ENCODE measurements around the gene ARID5B.

The ARID5B gene

GRCh38 chr10:62010366-62010765 lies 108.9 kb downstream of the ARID5B start:
- H3K4me3 Mint-ChIP-seq: no peak overlapping the region
- DNase-seq (no peak), ATAC-seq (replicated peaks) (no peak)
- H3K36me3 Mint-ChIP-seq: peaks cover 74 to 85% of the 10 kb centered on the region in 2 donors
- H3K9me3 Mint-ChIP-seq: peaks cover 0 to 3% of the 10 kb centered on the region in 2 donors
- H3K27me3 Mint-ChIP-seq: no peaks in the 10 kb centered on the region
- peaks cover 59 to 82% of the 10 kb centered on the region in 2 donors for H3K4me1 Mint-ChIP-seq
- peak overlapping the region; percentile 62 for H3K27ac Mint-ChIP-seq

- H3K4me1 Mint-ChIP-seq: peaks cover 52 to 81% of the 10 kb centered on the region in 2 donors
- peak overlapping the region in 1 of 2 donors; percentile 22 for H3K4me3 Mint-ChIP-seq
- H3K27me3 Mint-ChIP-seq: no peaks in the 10 kb centered on the region
- ATAC-seq (replicated peaks) (peak; percentile 64 to 81), DNase-seq (no peak)
- peak overlapping the region; percentile 56 for H3K27ac Mint-ChIP-seq
- H3K36me3 Mint-ChIP-seq: peaks cover 62 to 84% of the 10 kb centered on the region in 2 donors
- peaks cover 0 to 3% of the 10 kb centered on the region in 2 donors for H3K9me3 Mint-ChIP-seq
Observed at GRCh38 chr10:62011558-62011957, 110.1 kb downstream of the ARID5B start.

GRCh38 chr10:62012318-62012717 lies 110.8 kb downstream of the ARID5B start:
- H3K27ac Mint-ChIP-seq: peak overlapping the region; percentile 62
- peaks cover 62 to 84% of the 10 kb centered on the region in 2 donors for H3K36me3 Mint-ChIP-seq
- peaks cover 0 to 3% of the 10 kb centered on the region in 2 donors for H3K9me3 Mint-ChIP-seq
- ATAC-seq (replicated peaks) (no peak), DNase-seq (no peak)
- no peaks in the 10 kb centered on the region for H3K27me3 Mint-ChIP-seq
- H3K4me1 Mint-ChIP-seq: peaks cover 54 to 81% of the 10 kb centered on the region in 2 donors
- peak overlapping the region in 1 of 2 donors; percentile 8 for H3K4me3 Mint-ChIP-seq

GRCh38 chr10:62014510-62014909 lies 113.0 kb downstream of the ARID5B start:
- peaks cover 55 to 82% of the 10 kb centered on the region in 2 donors for H3K36me3 Mint-ChIP-seq

GRCh38 chr10:62015994-62016393 lies 114.5 kb downstream of the ARID5B start:
- DNase-seq: no peak
- peaks cover 0 to 3% of the 10 kb centered on the region in 2 donors for H3K9me3 Mint-ChIP-seq
- peaks cover 43 to 79% of the 10 kb centered on the region in 2 donors for H3K4me1 Mint-ChIP-seq
- peak overlapping the region; percentile 98 for H3K27ac Mint-ChIP-seq
- no peak overlapping the region for H3K4me3 Mint-ChIP-seq
- ATAC-seq (replicated peaks): no peak
- no peaks in the 10 kb centered on the region for H3K27me3 Mint-ChIP-seq
- H3K36me3 Mint-ChIP-seq: peaks cover 51 to 79% of the 10 kb centered on the region in 2 donors

More at GRCh38 chr10:62014510-62014909, 113.0 kb downstream of the ARID5B start:
- DNase-seq: no peak
- ATAC-seq (replicated peaks): no peak
- Mint-ChIP-seq H3K4me3 (peak overlapping the region in 1 of 2 donors; percentile 14), H3K9me3 (peaks cover 0 to 3% of the 10 kb centered on the region in 2 donors), H3K27me3 (no peaks in the 10 kb centered on the region), H3K4me1 (peaks cover 47 to 80% of the 10 kb centered on the region in 2 donors), H3K27ac (peak overlapping the region; percentile 83)

- Mint-ChIP-seq H3K36me3 (peaks cover 44 to 75% of the 10 kb centered on the region in 2 donors), H3K4me3 (peak overlapping the region; percentile 61 to 73), H3K27ac (peak overlapping the region; percentile 98), H3K9me3 (peaks cover 0 to 3% of the 10 kb centered on the region in 2 donors), H3K27me3 (no peaks in the 10 kb centered on the region), H3K4me1 (peaks cover 36 to 79% of the 10 kb centered on the region in 2 donors)
- DNase-seq: peak; percentile 57
- ATAC-seq (replicated peaks): peak; percentile 79 to 80
Observed at GRCh38 chr10:62016623-62017490, 115.4 kb downstream of the ARID5B start.

GRCh38 chr10:62017491-62017870 lies 116.0 kb downstream of the ARID5B start:
- Mint-ChIP-seq H3K36me3 (peaks cover 44 to 75% of the 10 kb centered on the region in 2 donors), H3K4me1 (peaks cover 36 to 78% of the 10 kb centered on the region in 2 donors), H3K4me3 (peak overlapping the region; percentile 61 to 67), H3K27me3 (no peaks in the 10 kb centered on the region), H3K27ac (peak overlapping the region; percentile 98), H3K9me3 (peaks cover 1 to 3% of the 10 kb centered on the region in 2 donors)
- no peak for DNase-seq
- ATAC-seq (replicated peaks): no peak

- DNase-seq (no peak), ATAC-seq (replicated peaks) (peak; percentile 21 to 36)
- H3K4me3 Mint-ChIP-seq: peak overlapping the region; percentile 29 to 53
- peaks cover 6% of the 10 kb centered on the region in 2 donors for H3K9me3 Mint-ChIP-seq
- peak overlapping the region; percentile 100 for H3K27ac Mint-ChIP-seq
- H3K27me3 Mint-ChIP-seq: no peaks in the 10 kb centered on the region
- H3K36me3 Mint-ChIP-seq: peaks cover 52 to 82% of the 10 kb centered on the region in 2 donors
- peaks cover 45 to 86% of the 10 kb centered on the region in 2 donors for H3K4me1 Mint-ChIP-seq
Observed at GRCh38 chr10:62018131-62018911, 116.8 kb downstream of the ARID5B start.

GRCh38 chr10:62019013-62019684 lies 117.7 kb downstream of the ARID5B start:
- Mint-ChIP-seq H3K36me3 (peaks cover 50 to 84% of the 10 kb centered on the region in 2 donors), H3K27ac (peak overlapping the region; percentile 100), H3K4me3 (peak overlapping the region; percentile 32 to 53), H3K27me3 (no peaks in the 10 kb centered on the region), H3K9me3 (peaks cover 6 to 8% of the 10 kb centered on the region in 2 donors), H3K4me1 (peaks cover 45 to 91% of the 10 kb centered on the region in 2 donors)
- ATAC-seq (replicated peaks) (peak; percentile 44), DNase-seq (no peak)

- no peak for ATAC-seq (replicated peaks)
- DNase-seq: no peak
- Mint-ChIP-seq H3K4me1 (peaks cover 42 to 87% of the 10 kb centered on the region in 2 donors), H3K27ac (peak overlapping the region; percentile 100), H3K36me3 (peaks cover 50 to 87% of the 10 kb centered on the region in 2 donors), H3K4me3 (peak overlapping the region; percentile 16 to 39), H3K9me3 (peaks cover 5 to 8% of the 10 kb centered on the region in 2 donors), H3K27me3 (no peaks in the 10 kb centered on the region)
Observed at GRCh38 chr10:62019685-62020359, 118.3 kb downstream of the ARID5B start.

GRCh38 chr10:62021128-62021665 lies 119.7 kb downstream of the ARID5B start:
- H3K4me1 Mint-ChIP-seq: peaks cover 50 to 87% of the 10 kb centered on the region in 2 donors
- H3K9me3 Mint-ChIP-seq: peaks cover 5 to 8% of the 10 kb centered on the region in 2 donors
- no peak for ATAC-seq (replicated peaks)
- no peak for DNase-seq
- no peak overlapping the region for H3K4me3 Mint-ChIP-seq
- H3K27ac Mint-ChIP-seq: peak overlapping the region; percentile 87
- no peaks in the 10 kb centered on the region for H3K27me3 Mint-ChIP-seq
- H3K36me3 Mint-ChIP-seq: peaks cover 60 to 88% of the 10 kb centered on the region in 2 donors

- H3K27me3 Mint-ChIP-seq: no peaks in the 10 kb centered on the region
- no peak for DNase-seq
- peaks cover 48 to 87% of the 10 kb centered on the region in 2 donors for H3K4me1 Mint-ChIP-seq
- ATAC-seq (replicated peaks): no peak
- H3K27ac Mint-ChIP-seq: peak overlapping the region; percentile 87
- peaks cover 59 to 87% of the 10 kb centered on the region in 2 donors for H3K36me3 Mint-ChIP-seq
- peak overlapping the region; percentile 7 to 25 for H3K4me3 Mint-ChIP-seq
- peaks cover 5 to 8% of the 10 kb centered on the region in 2 donors for H3K9me3 Mint-ChIP-seq
Observed at GRCh38 chr10:62021978-62022802, 120.7 kb downstream of the ARID5B start.

Data from stimulated activated naive B cell treated with anti-CD40 and anti-IgM and Interleukin-4, amounts not matched to agents 10 μg/mL and 1 μg/mL and 100 μg/mL, for 72 hours (primary cell).